Measurements from ENCODE around the gene SIGLEC1. TPM values are rescaled to one million over a fixed set of nuclear protein-coding genes. Genes with fewer than 3 reads are reported as not detected.

Gene SIGLEC1
- total RNA-seq, 4 donors from 2014 or later, result 0.61 to 3.0 (median 2.6) TPM

GRCh38 chr20:3672547-3673171 is 39.7 kb downstream of the SIGLEC1 start:
- in situ Hi-C loops (cut with MboI; ENCODE audit: low sequenced_read_pairs in 4 of 4) (no loop called here), intact Hi-C loops (cut with DNase I; ENCODE audit: low total_unique reads) (no loop called here)
- Histone ChIP-seq H3K27me3 (peaks cover 0 to 3% (median 0%) of the 10 kb centered on the region in 3 donors), H3K36me3 (no peaks in the 10 kb centered on the region), H3K9me3 (no peaks in the 10 kb centered on the region), H3K4me3 (no peak overlapping the region), H3K4me1 (peaks cover 0 to 8% of the 10 kb centered on the region in 2 donors), H3K27ac (no peak overlapping the region)
- no peak for TF ChIP-seq POLR2A (IDR thresholded peaks at IDR 0.05)
- TF ChIP-seq, protein P1, sequence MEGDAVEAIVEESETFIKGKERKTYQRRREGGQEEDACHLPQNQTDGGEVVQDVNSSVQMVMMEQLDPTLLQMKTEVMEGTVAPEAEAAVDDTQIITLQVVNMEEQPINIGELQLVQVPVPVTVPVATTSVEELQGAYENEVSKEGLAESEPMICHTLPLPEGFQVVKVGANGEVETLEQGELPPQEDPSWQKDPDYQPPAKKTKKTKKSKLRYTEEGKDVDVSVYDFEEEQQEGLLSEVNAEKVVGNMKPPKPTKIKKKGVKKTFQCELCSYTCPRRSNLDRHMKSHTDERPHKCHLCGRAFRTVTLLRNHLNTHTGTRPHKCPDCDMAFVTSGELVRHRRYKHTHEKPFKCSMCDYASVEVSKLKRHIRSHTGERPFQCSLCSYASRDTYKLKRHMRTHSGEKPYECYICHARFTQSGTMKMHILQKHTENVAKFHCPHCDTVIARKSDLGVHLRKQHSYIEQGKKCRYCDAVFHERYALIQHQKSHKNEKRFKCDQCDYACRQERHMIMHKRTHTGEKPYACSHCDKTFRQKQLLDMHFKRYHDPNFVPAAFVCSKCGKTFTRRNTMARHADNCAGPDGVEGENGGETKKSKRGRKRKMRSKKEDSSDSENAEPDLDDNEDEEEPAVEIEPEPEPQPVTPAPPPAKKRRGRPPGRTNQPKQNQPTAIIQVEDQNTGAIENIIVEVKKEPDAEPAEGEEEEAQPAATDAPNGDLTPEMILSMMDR (IDR thresholded peaks at IDR 0.05 in 4 of 5, conservative IDR thresholded peaks at IDR 0.05 in 1 of 5), result no peak
- DNase-seq, result no peak
- ATAC-seq, result no peak

- ATAC-seq (no peak), DNase-seq (no peak)
- Histone ChIP-seq H3K27me3 (peaks cover 0 to 3% (median 0%) of the 10 kb centered on the region in 3 donors), H3K36me3 (no peaks in the 10 kb centered on the region), H3K27ac (no peak overlapping the region), H3K4me1 (peaks cover 0 to 3% of the 10 kb centered on the region in 2 donors), H3K4me3 (no peak overlapping the region), H3K9me3 (no peaks in the 10 kb centered on the region)
- in situ Hi-C loops (cut with MboI; ENCODE audit: low sequenced_read_pairs in 4 of 4) (no loop called here), intact Hi-C loops (cut with DNase I; ENCODE audit: low total_unique reads) (no loop called here)
- TF ChIP-seq, protein P1 (IDR thresholded peaks at IDR 0.05 in 4 of 5, conservative IDR thresholded peaks at IDR 0.05 in 1 of 5), result no peak
- TF ChIP-seq POLR2A (IDR thresholded peaks at IDR 0.05), result no peak
These were observed 40.3 kb downstream of the SIGLEC1 start for GRCh38 chr20:3671986-3672546.

GRCh38 chr20:3670945-3671344 is 41.5 kb downstream of the SIGLEC1 start:
- DNase-seq (no peak), ATAC-seq (no peak)
- intact Hi-C loops (cut with DNase I; ENCODE audit: low total_unique reads), result no loop called here
- in situ Hi-C loops (cut with MboI; ENCODE audit: low sequenced_read_pairs in 4 of 4), result no loop called here
- Histone ChIP-seq H3K4me1 (no peaks in the 10 kb centered on the region), H3K9me3 (no peaks in the 10 kb centered on the region), H3K36me3 (no peaks in the 10 kb centered on the region), H3K27me3 (peaks cover 0 to 3% (median 0%) of the 10 kb centered on the region in 3 donors), H3K27ac (no peak overlapping the region), H3K4me3 (no peak overlapping the region)
- TF ChIP-seq, protein P1 (IDR thresholded peaks at IDR 0.05 in 4 of 5, conservative IDR thresholded peaks at IDR 0.05 in 1 of 5), result no peak

DNA sequence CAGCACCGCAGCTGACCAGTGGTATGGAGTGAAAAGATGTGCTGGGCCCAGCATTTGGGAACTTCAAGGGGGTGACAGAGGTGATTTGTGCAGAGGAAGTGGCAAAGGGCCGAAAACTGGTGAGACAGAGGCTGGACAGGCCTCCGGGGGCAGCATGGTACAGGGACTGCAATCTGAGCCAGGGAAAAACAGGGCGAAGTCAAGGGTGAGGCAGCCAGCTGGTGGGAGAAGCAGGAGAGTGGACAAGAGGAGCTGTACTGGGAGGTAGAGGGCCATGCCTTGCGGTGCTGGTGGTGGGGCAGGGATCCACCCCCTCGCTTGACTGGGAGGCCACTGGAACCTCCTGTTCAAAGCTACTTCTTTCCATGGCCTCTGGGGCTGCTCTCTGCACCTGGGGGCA is 41.9 kb downstream of the SIGLEC1 start:
- Histone ChIP-seq H3K4me1 (no peaks in the 10 kb centered on the region), H3K9me3 (no peaks in the 10 kb centered on the region), H3K36me3 (no peaks in the 10 kb centered on the region), H3K27ac (no peak overlapping the region), H3K4me3 (no peak overlapping the region), H3K27me3 (peaks cover 0 to 3% (median 0%) of the 10 kb centered on the region in 3 donors)
- intact Hi-C loops (cut with DNase I; ENCODE audit: low total_unique reads), result no loop called here
- TF ChIP-seq, protein P1 (IDR thresholded peaks at IDR 0.05 in 4 of 5, conservative IDR thresholded peaks at IDR 0.05 in 1 of 5), result no peak
- TF ChIP-seq POLR2A (IDR thresholded peaks at IDR 0.05), result no peak
- DNase-seq (no peak), ATAC-seq (no peak)
- in situ Hi-C loops (cut with MboI; ENCODE audit: low sequenced_read_pairs in 4 of 4), result no loop called here
